ENCODE data around the gene SLC12A6.

The SLC12A6 gene

DNA sequence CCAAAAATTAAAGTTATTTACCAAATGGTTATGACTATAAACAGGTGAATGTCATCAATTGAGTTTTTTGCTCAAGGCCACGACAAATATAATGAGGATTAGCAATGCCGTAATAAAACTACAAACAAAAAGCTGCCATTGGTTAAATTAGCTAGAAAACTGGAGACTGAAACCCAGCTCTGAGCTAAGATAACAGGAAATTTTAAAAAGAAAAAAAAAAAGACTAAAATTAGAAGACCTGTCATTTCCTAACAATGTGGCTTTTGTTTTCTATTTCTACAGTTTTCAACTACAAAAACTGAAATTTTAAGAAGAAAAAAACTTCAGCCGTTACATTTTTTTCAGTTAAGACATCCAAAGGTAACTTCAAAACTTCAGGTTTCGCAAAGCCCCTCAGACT is 9.7 kb downstream of the SLC12A6 start:
- DNase-seq = no peak

DNA sequence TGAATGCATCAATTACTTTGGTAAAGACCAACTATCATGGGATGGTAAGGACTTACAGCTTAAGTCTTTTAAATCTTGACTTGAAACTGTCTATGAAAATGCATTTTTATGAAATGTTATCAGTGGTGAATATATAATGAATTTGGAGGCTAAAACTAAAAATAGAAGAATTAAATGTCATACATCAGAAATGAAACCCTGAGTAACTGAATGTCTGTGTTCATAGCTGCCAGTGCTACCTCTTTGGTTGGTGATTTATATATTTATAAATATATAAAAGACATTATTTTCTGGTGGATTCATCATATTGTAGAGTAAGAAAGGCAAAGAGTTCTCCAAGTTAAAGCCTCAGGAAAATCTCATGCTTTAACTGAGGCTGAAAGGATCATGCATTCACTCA is 12.2 kb downstream of the SLC12A6 start:
- DNase-seq = no peak

- DNase-seq = no peak
These were observed 12.6 kb downstream of the SLC12A6 start for GRCh38 chr15:34324933-34325332.

GRCh38 chr15:34323217-34323616 is 14.4 kb downstream of the SLC12A6 start:
- DNase-seq = no peak

DNA sequence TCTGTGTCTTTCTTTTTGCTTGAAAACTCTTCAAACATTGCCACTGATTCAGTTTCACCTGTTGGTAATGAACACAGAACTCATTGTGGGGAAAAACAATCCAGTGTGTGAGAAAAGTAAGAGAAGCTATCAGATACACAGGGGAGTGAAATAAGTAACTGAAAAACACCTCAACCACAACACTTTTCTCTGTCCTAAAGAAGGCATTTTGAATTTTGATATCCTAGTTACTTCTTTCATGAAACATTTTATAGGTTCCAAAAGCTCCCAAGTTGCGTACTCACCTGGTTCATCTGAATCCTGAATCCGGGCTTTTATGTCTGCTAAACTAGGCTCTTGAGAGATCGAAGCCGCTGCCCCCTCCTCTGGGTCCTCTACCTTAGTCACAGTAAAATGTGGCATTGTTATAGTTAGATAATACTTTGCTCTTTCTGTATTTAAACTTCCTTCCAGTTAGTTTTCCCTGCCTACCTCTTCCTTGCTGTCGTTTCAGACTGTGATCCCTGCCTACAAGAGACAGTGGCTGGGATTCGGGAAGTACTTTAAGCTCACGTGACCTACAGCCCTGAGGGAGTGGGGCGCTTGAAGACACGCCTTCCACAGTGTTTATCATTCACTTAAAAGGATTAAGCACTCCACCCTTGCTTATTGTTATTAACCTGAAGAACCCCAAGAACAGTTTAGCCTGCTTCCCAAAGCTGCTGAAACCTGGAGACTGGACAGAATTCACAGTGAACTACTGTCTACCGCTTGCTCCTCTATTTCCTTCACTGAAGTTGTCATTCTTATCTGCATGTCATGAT is 19.1 kb downstream of the SLC12A6 start:
- no peak for DNase-seq

DNA sequence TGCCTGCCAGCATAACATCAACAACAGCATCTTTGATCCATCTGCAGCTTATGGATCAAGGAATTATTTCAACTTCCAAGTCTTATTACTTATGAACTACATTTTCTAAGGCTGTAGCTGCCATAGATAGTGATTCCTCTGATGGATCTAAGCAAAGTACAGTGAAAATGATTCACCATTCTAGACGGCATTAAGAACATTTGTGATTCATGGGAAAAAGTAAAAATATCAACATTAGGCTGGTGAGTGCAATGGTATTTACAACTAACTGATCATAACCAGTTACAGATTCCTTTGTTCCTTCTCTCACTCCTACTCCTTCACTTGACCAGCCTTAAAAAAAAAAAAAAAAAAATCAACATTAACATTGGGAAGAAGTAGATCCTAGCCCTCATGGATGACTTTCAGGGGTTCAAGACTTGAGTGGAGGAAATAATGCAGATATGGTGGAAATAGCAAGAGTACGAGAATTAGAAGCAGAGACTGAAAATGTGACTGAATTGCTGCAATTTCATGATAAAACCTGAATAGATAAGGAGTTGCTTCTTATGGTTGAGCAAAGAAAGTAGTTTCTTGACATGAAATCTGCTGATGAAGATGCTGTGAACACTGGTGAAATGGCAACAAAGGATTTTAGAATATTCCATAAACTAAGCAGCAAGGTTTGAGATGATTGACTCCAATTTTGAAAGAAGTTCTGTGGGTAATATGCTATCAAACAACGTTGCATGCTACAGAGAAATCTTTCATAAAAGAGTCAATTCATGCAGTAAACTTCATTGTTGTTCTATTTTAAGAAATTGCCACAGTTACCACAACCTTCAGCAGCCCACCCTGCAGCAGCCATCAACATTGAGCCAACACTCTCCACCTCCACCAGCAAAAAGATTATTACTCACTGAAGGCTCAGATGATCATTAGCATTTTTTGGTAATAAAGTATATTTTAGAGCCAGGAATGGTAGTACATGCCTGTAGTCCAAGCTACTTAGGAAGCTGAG is 22.8 kb downstream of the SLC12A6 start:
- DNase-seq = no peak

DNA sequence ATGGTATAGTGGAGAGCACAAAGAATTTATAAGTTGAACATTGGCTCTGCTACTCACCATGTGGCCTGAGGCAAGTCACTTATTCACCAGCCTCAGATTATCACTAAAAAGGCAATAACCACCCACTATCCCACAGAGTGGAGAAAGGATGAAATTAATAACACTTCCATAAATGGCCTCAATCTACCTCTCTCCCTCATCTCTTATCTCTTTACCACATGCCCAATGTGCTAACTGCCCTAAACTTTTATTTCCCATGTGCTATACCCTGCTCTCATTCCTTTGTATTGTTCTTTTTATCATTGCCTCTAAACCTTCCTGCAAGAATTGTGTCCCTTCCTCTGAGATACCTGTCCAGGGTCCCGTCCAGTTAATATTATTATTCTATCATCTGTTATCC is 26.0 kb downstream of the SLC12A6 start:
- DNase-seq = no peak

- no peak for DNase-seq
These were observed 33.0 kb downstream of the SLC12A6 start for GRCh38 chr15:34304613-34305012.

DNA sequence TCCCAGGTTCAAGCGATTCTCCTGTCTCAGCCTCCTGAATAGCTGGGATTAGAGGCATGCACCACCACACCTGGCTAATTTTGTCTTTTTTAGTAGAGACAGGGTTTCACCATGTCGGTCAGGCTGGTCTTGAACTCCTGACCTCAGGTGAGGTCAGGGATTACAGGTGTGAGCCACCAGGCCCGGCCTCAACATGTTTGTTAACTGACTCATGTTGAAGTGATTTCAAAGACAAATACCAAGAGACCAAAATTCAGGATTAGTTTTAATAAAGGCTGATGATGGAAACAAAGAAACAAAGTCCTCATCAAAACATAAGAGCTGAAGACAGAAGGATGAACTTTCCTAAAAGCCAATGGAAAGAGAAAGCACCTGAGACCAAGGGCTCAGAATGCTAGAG is 36.5 kb downstream of the SLC12A6 start:
- no peak for DNase-seq

GRCh38 chr15:34297059-34297458 is 40.5 kb downstream of the SLC12A6 start:
- DNase-seq = no peak

DNA sequence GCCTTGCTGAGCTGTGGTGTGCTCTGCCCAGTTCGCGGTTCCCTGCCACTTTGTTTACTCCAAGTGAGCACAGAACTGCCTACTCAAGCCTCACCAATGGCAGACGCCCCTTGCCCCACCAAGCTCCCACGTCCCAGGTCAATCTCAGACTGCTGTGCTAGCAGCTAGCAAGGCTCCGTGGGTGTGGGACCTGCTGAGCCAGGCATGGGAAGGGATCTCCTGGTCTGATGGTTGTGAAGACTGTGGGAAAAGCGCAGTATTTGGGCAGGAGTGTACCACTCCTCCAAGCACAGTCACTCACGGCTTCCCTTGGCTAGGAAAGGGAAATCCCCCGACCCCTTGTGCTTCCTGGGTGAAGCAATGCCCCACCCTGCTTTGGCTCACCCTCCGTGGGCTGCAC is 45.0 kb downstream of the SLC12A6 start:
- no peak for DNase-seq

DNA sequence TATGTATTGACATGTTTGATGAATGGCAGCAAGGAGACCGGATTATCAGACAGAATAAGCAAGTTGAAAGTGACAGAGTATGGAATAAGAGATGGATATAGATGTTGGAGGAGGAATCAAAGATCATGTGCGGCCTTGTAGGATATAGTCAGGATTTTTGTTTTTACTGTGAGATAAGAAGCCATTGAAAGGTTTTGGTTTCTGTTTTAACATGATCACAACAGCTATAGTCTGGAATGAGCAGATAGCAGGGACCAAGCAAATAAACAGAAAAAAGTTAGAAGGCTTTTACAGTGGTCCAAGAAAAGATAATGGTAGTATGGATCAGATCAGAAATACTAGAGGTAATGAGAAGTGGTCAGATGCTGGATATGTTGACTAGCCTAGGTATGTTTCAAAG is 52.6 kb downstream of the SLC12A6 start:
- no peak for DNase-seq

DNA sequence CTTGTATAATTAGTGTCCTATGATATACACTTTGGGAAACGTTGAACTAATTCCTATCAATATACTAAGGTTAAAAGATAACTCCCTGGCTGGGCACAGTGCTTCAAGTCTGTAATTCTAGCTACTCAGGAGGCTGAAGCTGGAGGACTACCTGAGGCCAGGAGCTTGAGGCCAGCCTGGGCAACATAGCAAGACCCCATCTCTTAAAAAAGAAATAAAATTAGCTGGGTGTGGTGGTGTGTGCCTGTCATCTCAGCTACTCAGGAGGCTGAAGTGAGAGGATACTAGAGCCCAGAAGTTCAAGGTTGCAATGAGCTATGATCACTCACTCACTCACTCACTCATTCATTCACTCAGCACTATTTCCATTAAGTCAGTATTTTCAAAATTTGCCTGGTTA is 55.2 kb downstream of the SLC12A6 start:
- DNase-seq = no peak

GRCh38 chr15:34280193-34280592 is 57.4 kb downstream of the SLC12A6 start:
- no peak for DNase-seq

DNA sequence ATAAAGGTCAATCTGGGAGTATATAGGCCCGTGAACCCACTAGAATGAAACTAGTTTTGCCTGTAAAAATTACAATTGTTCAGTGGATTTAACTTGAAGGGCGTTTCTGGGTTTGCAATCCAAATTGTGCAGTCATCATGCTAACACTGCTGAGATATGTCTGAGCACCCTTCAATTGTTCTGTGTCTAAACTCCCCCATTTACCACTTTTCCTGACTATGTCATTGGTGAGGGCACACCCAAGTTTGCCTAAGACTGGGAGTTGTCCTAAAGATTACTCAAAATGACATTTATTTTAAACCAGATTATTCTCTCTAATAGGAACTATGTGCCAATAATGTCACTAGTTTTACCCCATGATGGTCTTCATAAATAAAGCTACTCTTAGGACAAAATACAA is 58.2 kb downstream of the SLC12A6 start:
- DNase-seq = no peak

- no peak for DNase-seq
These were observed 61.9 kb downstream of the SLC12A6 start for GRCh38 chr15:34275721-34276120.

- DNase-seq = no peak
These were observed 62.4 kb downstream of the SLC12A6 start for GRCh38 chr15:34275154-34275553.

GRCh38 chr15:34271493-34271892 is 66.1 kb downstream of the SLC12A6 start:
- DNase-seq = no peak

DNA sequence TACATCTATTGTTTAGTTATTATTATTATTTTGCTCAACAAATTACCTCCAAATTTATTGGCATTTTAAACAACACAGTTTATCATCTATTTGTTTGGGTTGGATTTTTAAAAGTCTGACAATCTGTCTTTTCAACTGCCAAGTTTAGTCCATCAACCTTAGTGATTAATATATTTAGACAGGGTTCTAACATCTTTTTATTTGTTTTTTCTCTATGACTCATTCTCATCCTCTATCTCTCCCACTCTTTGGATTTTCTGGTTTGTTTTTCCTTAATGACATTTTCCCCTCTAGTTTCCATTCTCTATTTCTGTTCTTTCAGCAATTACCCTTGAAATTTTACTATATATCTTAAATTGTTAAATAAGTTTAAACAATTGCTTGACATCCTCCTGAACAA is 70.8 kb downstream of the SLC12A6 start:
- no peak for DNase-seq

- no peak for DNase-seq
These were observed 73.5 kb downstream of the SLC12A6 start for GRCh38 chr15:34264076-34264475.

DNA sequence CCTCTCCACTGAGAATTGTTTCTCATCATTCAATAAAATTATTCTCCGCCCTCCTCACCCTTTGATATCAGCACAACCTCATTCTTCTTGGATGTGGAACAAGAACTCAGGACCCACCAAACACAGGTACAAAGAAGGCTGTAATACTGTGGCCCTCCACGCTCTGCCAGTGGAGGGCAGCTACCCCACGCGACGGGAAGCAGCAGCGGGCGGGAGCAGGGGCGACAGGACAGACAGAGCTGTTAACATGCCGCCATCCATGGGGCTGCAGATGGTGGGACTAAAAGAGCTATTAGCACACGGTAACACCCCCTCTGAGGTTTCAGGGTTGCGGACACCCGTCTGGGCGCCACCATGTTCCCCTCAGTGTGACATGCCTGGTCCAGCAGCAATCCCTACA is 75.2 kb downstream of the SLC12A6 start:
- no peak for DNase-seq

DNA sequence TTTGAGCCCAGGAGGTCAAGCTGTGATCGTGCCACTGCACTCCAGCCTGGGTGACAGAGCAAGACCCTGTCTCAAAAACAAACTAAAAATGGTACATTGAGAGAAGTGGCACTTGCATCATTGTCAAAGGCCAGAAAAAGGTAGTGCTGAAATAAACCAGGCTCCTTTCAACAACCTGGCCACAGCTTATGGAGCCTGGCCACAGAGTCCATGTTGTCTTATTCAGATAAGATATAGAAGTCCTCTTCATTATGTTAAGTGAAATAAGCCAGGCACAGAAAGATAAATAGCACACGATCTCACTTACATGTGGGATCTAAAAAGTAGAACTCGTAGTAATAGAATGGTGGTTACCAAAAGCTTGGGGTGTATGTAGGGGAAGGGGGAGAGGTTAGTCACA is 78.0 kb downstream of the SLC12A6 start:
- no peak for DNase-seq

GRCh38 chr15:34258151-34258550 is 79.4 kb downstream of the SLC12A6 start:
- DNase-seq = no peak

DNA sequence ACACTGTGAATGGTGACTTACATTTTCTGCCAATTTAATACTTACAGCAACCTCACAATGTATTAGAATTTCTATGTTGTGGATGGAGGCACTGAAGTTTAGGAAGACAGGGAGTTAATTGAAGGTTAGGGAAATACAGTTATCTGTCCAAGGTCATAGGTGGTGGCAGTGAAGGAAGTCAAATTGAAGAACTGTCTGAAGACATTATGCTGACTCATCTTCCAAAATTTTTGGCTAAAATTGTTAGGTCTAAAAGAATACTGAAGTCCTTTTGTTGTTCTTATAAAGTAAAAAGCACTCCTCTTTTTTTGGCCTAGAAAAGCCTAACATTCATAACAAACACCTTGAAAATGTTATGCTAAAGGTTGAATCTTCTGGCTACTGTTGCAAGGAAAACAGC is 85.0 kb downstream of the SLC12A6 start:
- no peak for DNase-seq

All from KG1 (cell line).